Measurements from ENCODE around the gene C1orf159.

GRCh38 chr1:1161683-1162079 is 45.8 kb upstream of the C1orf159 start:
- TF ChIP-seq CTCF (IDR thresholded peaks at IDR 0.05; ENCODE audit: control extremely low read depth in 1 of 3, insufficient read depth in 1 of 3, low read depth in 1 of 3, low read length in 3 of 3), result no peak
- TF ChIP-seq POLR2A (IDR thresholded peaks at IDR 0.05; ENCODE audit: control extremely low read depth in 1 of 2, low read depth in 2 of 2, low read length in 2 of 2), result no peak
- TF ChIP-seq SRF (IDR thresholded peaks at IDR 0.05; ENCODE audit: low read depth, low read length), result no peak
- no peak for TF ChIP-seq EP300 (IDR thresholded peaks at IDR 0.05; ENCODE audit: borderline replicate concordance in 1 of 2, low read depth in 2 of 2, low read length in 2 of 2)

Data from H1 (cell line).